IPS DF 4.7 (cell line): ENCODE results near the gene MCEMP1.

Experiments
- DNase-seq: peaks from one replicate; pipeline ENCODE4 v3.0.0-alpha.2; 2013; ENCODE audit warnings: low spot score; ENCODE audit errors: extremely low read depth

The MCEMP1 gene, protein sequence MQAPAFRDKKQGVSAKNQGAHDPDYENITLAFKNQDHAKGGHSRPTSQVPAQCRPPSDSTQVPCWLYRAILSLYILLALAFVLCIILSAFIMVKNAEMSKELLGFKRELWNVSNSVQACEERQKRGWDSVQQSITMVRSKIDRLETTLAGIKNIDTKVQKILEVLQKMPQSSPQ

DNA sequence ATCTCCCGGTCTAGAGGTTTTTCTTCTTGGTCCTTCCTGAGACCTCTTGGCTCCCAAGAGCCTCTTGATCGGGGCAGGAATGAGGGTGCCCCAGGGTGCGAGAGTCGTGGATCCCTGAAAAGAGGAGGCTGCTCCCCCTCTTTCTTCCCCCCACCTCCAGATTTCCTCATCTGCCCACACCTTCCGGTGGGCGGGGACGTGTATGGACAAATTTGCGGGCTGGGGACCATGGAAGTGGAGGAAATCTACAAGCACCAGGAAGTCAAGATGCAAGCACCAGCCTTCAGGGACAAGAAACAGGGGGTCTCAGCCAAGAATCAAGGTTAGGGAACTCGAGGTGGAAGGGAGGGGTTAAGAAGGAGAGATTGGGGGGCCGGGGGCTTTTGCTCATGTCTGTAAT lies at the start of gene MCEMP1:
TSS of gene MCEMP1 (plus strand) at position 237 of the 400 bp plus-strand sequence. CDS start at position 268, 31 bp downstream.
- no peak for DNase-seq

DNA sequence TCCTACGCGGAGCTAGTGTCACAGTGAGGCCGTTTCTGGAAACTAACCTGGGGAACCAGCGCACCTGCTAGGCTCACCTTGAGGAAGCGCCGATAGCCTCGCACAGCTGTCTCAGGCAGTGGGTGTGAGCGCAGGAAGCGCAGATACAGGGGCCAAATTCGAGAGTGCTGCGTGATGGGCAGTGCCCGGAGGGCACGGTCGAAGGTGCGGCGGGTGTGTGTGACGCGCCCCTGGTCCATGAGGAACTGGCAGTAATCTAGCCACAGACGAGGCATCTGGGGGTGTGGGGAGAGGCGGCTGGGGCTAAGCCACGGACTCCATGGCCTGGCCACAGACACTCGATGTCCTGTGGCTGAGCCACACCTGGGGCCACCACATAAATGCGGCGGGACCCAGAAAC lies 49.7 kb upstream of the MCEMP1 start:
- DNase-seq = no peak

DNA sequence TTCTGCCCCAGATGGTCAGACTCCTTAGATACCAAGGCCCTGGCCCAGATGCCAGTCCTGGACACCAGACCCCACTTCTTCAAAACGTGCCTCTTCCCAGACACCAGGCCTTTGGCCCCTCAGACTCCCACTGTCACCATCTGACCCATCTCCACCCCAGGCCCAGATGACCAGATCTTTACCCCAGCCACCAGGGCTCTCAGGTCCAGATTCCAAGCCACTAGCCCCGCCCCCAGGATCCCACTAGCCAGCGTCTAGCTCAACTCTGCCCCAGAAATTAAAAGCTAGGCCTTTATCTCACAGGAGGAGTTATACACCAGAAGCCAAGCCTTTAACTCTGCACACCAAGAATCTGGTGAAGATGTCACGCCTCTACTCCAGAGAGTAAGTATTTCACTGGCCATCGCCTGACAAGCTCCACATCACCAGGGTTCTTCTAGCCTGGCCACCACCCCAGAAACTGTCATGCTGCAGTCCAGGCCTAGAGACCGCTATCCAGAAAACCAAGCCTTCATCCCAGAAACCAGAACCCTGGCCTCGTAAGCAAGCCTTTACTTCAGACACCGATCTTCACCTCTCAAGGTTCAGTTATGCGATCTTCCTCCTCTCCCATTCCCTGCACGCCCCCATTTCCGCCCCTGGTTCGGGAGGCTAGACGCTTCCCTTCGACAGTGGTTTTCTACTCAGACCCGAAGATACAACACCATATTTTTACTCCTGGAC lies 48.1 kb upstream of the MCEMP1 start:
- DNase-seq = no peak

DNA sequence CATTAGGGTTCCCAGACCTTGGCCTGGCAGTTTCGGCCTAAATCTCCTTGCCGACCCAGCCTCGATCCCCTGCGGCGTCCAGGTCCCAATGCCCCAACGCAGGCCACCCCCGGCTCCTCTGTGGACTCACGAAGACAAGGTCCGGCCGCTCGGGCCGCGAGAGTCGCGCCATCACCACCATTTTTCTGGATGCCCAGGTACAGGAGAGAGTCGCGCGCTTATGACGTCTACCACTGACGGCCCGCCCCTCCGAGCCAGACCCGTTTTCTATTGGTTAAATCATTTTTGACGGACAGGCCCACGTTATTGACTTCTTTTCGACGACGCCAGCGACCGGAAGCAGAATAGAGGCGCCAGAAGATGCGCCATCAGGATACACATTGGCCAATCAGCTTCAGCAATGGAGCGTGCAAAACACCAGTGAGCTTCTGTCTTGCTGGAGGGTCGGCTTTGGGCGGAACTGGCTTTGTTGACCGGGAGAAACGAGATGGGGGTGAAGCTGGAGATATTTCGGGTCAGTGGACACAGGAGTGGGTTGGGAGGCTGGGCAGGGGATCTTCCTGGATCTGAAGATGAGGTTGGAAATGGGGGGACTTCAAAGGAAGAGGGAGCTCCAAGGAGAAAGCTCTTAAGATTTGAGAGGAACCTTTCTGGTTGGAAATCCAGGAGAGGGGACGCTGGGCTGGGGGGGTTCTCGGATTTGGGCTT lies 47.4 kb upstream of the MCEMP1 start, which contains the start of the genes PET100 and XAB2:
TSS of gene PET100 (plus strand) at position 447 of the 708 bp plus-strand sequence. CDS start at position 488, 41 bp downstream.
TSS of gene XAB2 (minus strand) at position 199 of the 708 bp plus-strand sequence. CDS start at position 181, 18 bp downstream.
- peak; percentile 94 for DNase-seq

DNA sequence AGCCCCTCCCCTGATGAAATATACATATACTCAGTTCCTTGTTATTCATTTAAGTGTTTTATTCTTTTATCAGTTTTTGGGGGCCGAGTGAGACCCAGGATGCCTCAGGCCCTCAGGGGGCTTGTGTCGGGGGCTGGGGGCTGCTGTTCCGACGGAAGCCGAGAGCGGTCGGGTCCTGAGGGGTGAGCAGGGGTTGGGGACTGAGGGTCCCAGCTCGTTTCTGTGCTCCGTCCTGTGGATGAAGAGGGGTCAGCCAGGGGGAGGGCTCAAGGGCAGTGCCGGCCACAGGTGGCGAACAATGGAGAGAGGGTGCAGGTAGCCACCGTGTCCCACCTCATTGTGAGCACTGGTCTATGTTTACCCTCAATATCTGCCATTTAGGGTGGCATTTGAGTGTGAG lies 45.3 kb upstream of the MCEMP1 start:
- no peak for DNase-seq

DNA sequence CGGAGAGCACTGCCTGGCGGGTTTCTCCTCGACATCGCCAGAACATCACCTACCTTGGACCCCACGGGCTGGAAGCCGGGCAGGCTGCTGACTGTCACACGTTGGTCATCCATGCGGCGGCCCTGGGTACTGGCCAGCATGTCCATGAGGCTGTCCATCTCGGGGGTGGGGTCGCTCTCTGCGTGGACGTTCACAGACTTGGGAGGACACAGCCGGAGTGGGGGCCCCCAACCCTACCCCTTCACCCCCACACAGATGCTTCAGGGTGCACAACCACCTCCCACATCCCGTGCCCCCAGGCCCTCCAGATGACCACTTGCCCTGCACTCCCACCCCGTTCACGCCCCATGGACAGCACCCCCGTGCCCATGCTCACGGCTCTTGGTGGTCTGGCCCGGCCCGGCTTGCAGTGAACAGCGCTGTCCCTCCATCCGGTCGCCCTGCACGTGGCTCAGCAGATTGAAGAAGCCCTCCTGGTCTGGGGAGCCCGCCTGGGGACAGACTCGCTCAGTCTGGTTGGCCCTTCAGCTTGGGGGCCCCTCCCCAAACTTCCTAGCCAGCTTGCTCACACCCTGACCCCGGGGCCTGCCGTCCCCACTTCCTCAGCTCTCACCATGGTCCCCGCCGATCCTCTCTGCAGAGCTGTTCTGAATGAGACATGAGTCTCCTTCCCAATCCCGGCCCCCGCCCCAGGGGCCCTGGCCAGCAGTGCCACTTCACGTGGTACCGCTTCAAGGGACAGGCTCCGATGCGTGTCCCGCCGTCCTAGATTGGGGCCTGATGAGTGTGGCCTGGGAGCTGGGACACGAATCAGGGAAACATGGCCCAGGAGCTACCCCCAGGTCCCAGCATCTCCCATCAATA lies 44.3 kb upstream of the MCEMP1 start:
- no peak for DNase-seq

DNA sequence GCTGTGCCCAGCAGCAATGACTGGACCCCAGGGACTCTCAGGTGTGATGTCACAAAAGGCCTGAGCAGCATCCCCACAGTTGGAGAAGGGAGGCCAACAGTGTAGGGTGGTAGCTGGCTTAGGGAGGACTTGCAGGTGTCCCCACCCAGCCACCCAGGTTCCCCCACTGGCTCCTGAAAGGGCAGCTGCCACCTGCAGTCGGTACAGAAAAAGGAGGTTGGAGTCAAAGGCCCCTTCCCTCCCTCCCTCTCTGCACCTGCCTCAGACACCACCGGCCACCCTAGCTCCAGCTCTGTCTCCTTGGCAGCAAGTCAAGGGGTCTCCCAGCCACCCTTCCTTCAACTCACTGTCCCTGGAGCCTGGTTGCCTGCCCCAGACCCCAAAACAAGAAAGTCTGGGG lies 43.2 kb upstream of the MCEMP1 start, which contains the start of gene PCP2:
TSS of gene PCP2 (minus strand) at position 22 of the 400 bp plus-strand sequence. CDS start 262 bp downstream, outside the sequence.
- DNase-seq = no peak

DNA sequence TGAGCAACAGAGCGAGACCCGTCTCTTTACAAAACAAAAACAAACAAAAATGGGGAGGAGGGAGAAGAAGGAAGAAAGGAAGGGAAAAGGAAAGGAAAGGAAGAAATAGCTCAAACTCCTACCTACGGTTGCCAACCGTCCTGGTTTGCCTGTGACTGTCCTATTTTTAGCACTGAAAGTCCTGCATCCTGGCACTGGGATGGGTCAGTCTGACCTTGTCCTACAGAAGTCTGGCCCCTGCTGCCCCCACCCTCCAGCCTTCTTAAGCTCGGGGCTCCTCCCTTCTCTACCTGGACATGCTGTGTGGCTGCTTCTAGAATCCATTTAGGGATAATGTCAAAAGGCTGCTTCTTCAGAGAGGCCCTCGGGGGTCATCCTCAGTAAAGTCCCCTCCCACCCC lies 41.2 kb upstream of the MCEMP1 start:
- DNase-seq = no peak

DNA sequence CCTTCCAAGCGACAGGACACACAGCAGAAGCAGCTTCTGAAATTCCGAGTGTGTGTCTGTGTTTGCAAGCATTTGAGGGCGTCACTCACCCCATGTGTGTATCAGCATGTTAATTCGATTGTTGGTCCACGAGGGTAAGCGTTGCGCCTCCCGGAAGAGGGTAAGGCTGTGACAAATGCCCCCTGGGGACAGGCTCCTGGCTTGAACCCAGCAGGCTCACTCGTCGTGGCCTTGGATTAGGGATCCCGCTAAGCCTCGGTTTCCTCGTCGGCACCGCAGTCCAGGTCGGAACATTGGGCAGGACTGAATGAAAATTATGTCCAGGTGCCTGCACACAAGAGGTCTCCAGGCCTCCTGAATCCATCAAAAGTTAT lies 40.6 kb upstream of the MCEMP1 start:
- DNase-seq = no peak

DNA sequence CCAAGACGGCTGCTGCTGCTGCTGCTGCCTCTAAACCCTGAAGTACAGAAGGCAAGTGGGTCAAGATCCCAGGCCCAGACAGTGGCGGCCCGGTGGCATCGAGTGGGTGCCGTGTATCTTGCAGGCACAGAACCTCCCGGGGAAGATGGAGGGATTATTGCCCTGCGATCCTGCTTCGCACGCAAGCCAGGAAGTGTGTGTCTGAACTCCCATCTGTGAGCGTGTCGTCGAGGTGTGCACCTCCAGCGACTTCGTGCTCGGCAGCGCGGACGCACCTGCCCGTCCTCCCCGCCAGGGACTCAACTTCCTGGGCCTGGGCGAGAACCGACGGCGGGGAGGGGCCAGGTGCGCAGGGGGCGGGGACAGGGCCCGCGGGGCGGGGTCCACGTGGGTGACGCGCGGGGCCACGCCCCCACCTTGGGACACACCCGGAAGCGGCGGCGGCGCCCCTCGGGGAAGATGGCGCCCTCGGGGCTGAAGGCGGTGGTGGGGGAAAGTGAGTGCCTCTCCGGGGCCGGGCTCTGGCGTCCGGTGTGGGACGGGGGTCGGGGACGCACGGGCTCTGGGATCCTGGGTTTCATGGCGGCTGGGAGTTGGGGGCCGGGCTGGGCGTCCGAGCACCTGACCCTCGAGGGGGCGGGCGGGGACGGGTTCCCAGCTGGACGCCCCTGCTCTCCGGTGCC lies 40.1 kb upstream of the MCEMP1 start, which contains the start of gene STXBP2:
TSS of gene STXBP2 (plus strand) at position 420 of the 683 bp plus-strand sequence. CDS start at position 460, 40 bp downstream.
- DNase-seq = no peak

DNA sequence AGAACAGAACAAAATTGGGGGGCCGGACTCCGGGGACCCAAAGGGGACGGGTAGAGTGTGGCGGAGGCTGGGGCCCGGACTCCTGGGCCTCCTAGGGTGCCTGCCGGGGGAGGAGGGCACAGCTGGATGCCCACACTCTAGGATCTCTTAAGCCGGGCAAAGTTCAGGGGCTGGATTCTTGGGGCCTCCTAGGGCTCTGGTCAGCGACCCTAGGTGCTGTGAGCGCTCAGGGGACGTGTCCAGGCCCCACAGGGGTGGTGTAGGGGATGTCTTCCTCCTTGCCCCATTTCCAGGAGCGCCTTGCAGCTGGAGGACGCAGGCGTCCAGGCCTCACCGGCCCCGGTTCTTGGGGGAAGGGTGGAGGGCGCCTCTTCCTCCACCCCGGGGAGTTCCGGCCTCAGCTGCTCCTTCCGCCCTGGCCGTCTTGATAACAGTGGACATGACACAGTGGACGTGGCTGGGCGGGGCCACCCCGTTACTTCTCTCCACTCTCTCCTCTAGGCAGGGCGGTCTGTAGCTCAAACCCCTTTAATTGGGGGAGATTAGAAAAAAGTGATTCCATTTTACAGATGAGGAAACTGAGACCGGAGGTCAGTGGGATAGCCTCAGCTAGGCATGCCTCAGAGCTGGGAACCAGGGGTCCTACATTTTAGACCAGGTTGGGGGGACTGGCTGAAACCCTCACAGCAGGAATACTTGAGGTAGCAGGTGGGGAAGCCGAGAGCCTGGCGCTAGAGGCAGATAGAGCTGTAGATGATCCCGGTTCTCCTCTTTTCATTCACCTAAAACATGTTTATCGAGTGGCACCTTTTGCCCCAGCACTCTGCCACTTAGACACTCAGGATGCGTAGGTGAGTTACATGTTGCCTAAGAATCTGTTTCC lies 39.3 kb upstream of the MCEMP1 start:
- no peak for DNase-seq

DNA sequence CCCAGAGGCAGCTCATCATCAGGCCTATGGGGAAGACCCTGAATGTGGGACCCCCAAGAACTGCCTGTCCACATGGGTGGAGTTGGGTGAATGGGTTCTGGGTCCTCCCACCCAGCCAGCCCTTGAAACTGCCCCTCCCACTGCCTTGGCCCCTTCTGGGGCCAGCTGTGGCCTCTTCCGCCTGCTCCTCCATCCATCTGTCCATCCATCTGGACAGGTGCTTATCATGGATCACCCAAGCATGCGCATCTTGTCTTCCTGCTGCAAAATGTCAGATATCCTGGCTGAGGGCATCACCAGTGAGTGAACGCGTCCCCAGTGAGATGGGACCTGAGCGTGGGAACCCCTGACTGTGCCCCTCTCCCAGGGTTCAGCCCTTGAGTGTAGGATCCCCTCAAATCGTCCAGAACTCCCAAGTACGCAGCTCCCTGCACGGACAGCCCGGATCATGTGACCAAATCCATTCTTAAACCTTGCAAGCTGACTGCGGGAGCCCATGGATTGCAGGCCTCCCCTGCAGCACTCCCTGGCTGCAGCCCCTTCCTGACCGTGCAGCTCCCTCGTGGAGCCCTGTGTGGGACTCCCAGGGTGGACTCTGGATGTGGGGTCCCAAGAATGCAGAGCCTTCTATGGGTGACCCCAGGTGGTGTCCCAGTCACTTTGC lies 38.0 kb upstream of the MCEMP1 start:
- DNase-seq = no peak

DNA sequence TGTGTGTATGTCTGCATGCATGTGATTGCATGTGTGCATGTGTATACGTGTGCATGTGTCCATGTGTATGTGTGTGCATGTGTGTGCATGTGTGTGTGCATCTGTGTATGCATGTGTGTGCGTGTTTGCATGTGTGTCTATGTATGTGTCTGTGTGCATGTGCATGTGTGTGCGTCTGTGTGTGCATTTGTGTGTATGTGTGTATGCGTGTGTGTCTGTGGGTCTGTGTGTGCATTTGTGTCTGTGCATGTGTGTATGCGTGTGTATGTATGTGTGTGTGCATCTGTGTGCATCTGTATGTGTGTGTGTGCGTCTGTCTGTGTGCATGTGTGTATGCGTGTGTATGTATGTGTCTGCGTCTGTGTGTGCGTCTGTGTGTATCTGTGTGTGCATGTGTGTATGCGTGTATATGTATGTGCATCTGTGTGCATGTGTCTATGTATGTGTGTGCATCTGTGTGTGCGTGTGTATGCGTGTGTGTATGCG lies 37.0 kb upstream of the MCEMP1 start:
- no peak for DNase-seq

DNA sequence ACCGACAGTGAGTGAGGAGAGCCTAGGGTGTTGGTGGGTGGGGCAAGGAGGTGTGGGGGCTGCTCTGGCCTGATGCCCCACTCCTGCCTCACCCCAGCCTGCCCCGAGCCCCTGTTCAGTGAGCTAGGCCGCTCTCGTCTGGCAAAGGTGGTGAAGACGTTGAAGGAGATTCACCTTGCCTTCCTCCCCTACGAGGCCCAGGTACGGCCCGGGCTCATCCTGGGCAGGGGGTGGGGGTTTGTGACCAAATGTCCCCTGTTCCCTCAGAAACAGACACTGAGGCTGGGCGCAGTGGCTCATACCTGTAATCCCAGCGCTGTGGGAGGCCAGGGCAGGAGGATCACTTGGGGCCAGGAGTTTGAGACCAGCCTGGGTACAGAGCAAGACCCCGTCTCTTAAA lies 36.1 kb upstream of the MCEMP1 start:
- DNase-seq = no peak

DNA sequence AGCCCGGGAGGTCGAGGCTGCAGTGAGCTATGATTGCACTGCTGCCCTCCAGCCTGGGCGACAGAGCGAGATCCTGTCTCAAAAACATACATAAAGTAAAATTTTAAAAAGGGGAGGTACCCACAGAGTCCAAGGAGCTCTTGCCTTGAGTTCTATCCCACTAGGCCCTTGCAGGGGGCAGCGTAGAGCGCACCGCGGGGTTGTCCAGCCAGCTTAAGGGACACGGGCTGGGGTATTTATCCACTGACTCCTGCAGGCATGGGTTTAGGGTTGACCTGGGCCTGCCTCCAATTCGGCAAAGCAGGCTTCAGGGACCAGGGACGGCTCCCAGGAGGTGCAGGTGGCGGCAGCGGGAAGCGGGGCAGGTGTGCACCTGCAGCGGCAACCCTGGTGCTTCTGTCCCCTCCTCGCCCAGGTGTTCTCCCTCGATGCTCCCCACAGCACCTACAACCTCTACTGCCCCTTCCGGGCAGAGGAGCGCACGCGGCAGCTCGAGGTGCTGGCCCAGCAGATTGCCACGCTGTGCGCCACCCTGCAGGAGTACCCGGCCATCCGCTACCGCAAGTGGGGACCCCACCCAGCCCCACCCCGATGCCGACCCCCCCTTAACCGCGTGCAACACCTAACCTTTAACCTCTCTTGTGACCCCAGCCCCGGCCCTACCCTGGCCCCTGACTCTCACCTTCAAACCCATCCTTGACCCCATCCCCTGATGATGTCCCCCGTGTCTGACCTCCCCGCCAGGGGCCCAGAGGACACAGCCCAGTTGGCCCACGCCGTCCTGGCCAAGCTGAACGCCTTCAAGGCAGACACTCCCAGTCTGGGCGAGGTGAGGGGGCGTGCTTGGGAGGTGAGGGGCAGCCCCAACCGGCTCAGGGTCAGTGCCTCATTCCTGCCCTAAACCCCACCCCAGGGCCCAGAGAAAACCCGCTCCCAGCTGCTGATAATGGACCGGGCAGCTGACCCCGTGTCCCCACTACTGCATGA lies 35.3 kb upstream of the MCEMP1 start:
- DNase-seq = no peak

DNA sequence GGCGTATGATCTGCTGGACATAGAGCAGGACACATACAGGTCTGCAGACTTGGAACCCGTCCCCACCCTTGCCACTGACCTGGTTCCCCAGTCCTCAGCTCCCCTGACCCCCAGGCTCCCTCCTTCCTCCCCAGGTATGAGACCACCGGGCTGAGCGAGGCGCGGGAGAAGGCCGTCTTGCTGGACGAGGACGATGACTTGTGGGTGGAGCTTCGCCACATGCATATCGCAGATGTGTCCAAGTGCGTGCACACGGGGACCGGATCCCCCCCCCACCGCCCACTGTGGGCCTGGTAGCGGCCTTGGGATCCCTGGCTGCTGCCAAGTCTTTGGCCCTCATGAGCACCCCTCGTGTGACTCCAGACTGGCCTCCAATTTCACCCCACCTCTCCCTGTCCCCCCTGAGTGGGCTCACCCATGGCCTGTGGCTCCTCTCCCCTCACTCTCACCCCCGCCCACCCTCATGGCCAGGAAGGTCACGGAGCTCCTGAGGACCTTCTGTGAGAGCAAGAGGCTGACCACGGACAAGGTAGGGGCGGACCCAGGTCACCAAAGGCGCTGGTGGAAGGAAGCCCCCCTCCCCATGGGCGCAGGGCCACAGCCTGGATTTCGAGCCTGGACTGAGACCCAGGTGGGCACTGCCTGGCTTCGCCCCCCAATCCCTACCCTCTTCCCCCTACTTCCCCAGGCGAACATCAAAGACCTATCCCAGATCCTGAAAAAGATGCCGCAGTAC lies 34.4 kb upstream of the MCEMP1 start:
- no peak for DNase-seq

DNA sequence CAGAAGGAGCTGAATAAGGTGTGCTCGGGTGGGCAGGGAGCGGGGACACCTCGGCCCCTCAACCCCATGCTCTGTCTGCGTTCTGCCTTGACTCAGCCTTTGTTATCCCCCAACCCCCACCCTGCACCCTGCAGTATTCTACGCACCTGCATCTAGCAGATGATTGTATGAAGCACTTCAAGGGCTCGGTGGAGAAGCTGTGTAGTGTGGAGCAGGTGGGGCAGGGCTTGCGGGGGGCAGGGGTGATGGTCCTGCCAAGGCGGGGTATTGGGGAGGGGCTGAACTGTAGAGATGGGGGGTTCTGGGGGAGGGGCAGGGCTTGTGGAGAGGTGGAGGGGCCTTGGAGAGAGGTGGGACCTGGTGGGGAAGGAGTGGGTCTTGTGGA lies 33.9 kb upstream of the MCEMP1 start:
- DNase-seq = no peak
